ENCODE data around the gene SOWAHA. TPM values are rescaled to one million over a fixed set of nuclear protein-coding genes. Genes with fewer than 3 reads are reported as not detected.

SOWAHA gene
- polyA plus RNA-seq, 2 of the 4 experiments (the other 2 are of a cell fraction), result 0.06 to 0.10 TPM

DNA sequence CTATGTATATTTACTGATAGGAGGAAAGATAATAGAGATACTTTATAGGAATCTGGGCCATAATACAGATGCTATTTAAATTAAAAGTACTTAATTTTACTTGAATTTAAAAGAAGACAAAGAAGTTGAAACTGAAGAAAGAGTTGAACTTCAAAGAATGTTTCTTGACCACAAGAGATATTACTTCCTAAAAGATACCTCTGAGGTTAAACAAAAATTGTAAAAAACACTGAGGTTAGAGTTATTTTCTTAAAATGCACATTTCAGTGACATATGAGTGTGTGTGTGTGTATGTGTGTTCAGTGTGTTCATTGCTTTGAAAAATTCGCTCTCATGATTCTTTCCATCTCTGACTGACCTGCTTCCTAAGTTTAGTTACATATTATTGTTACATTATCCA, 32.5 kb upstream of the SOWAHA start (continued):
- TF ChIP-seq REST (IDR thresholded peaks at IDR 0.05) (no peak), FOSB (CRISPR knock-in tag; IDR thresholded peaks at IDR 0.05) (no peak), MYC (IDR thresholded peaks at IDR 0.05; ENCODE audit: borderline replicate concordance, low read length) (no peak), ESRRA (IDR thresholded peaks at IDR 0.05; ENCODE audit: borderline replicate concordance, low read length) (no peak), BCL3 (IDR thresholded peaks at IDR 0.05) (no peak)

GRCh38 chr5:132781029-132781428, 32.1 kb upstream of the SOWAHA start:
- Histone ChIP-seq H3K4me2 (no peak overlapping the region), H3K4me1 (peaks cover 1% of the 10 kb centered on the region), H3K4me3 (no peak overlapping the region), H3K27ac (no peak overlapping the region), H3K9me3 (no peaks in the 10 kb centered on the region)
- DNase-seq (ENCODE audit: low read depth in 1 of 2, low spot score in 1 of 2) (no peak), ATAC-seq (no peak), FAIRE-seq (no peak)
- ChIA-PET CTCF (interaction anchor here (0.8 to 1.0 kb wide), 2 partner anchors 9 to 49 kb away, joined by 3 read pairs; partner anchors contain the start of gene SHROOM1), POLR2A (no interaction called here)
- WGBS (ENCODE audit: missing lambda C conversion rate), result 72% methylated on average over 4 of the region's 4 CpGs
- TF ChIP-seq POLR2AphosphoS2 (conservative IDR thresholded peaks at IDR 0.05; ENCODE audit: low read length) (no peak), ATOH8 (CRISPR knock-in tag; IDR thresholded peaks at IDR 0.05; ENCODE audit: low read depth) (no peak), FOSB (CRISPR knock-in tag; IDR thresholded peaks at IDR 0.05) (no peak), HDAC2 (IDR thresholded peaks at IDR 0.05) (no peak), TFCP2L1 (CRISPR knock-in tag; IDR thresholded peaks at IDR 0.05) (no peak), MAZ (IDR thresholded peaks at IDR 0.05; ENCODE audit: borderline replicate concordance, low read depth, low read length) (no peak), MYC (IDR thresholded peaks at IDR 0.05; ENCODE audit: borderline replicate concordance, low read length) (no peak), EHMT2 (IDR thresholded peaks at IDR 0.05; ENCODE audit: low read depth) (no peak), FOSL2 (IDR thresholded peaks at IDR 0.05) (no peak), FOSL2 (CRISPR knock-in tag; IDR thresholded peaks at IDR 0.05) (no peak), MAFK (IDR thresholded peaks at IDR 0.05; ENCODE audit: partially characterized antibody) (no peak)

GRCh38 chr5:132782101-132782500, 31.0 kb upstream of the SOWAHA start:
- H3K9me3 ChIP-seq, result no peaks in the 10 kb centered on the region
- no peak overlapping the region for H3K4me3 ChIP-seq
- POLR2A ChIA-PET, result no interaction called here
- no peak for FAIRE-seq
- WGBS (ENCODE audit: missing lambda C conversion rate), result 54% methylated on average over 4 of the region's 4 CpGs
- no peak for ATAC-seq
- no peak overlapping the region for H3K4me2 ChIP-seq
- H3K27ac ChIP-seq, result no peak overlapping the region
- DNase-seq (ENCODE audit: low read depth in 1 of 2, low spot score in 1 of 2), result no peak
- H3K4me1 ChIP-seq, result no peaks in the 10 kb centered on the region
- CTCF ChIA-PET, result interaction anchor here (0.9 to 1.3 kb wide), 2 partner anchors 33 to 35 kb away, joined by 3 to 5 read pairs; partner anchors contain the start of gene CCNI2
- TF ChIP-seq USF2 (IDR thresholded peaks at IDR 0.05) (no peak), TFCP2L1 (CRISPR knock-in tag; IDR thresholded peaks at IDR 0.05) (no peak), TP53 (CRISPR knock-in tag; IDR thresholded peaks at IDR 0.05) (no peak), FOSB (CRISPR knock-in tag; IDR thresholded peaks at IDR 0.05) (no peak), SMC3 (IDR thresholded peaks at IDR 0.05) (no peak), HDAC2 (IDR thresholded peaks at IDR 0.05) (no peak), RNF2 (IDR thresholded peaks at IDR 0.05; ENCODE audit: borderline replicate concordance, low read depth) (no peak), FOXS1 (CRISPR knock-in tag; IDR thresholded peaks at IDR 0.05) (no peak), RAD21 (conservative IDR thresholded peaks at IDR 0.05 in 1 of 2, IDR thresholded peaks at IDR 0.05 in 1 of 2) (no peak), RARB (CRISPR knock-in tag; IDR thresholded peaks at IDR 0.05) (no peak), EP300 (IDR thresholded peaks at IDR 0.05) (no peak), REST (IDR thresholded peaks at IDR 0.05) (no peak)
- TF ChIP-seq, protein P1, sequence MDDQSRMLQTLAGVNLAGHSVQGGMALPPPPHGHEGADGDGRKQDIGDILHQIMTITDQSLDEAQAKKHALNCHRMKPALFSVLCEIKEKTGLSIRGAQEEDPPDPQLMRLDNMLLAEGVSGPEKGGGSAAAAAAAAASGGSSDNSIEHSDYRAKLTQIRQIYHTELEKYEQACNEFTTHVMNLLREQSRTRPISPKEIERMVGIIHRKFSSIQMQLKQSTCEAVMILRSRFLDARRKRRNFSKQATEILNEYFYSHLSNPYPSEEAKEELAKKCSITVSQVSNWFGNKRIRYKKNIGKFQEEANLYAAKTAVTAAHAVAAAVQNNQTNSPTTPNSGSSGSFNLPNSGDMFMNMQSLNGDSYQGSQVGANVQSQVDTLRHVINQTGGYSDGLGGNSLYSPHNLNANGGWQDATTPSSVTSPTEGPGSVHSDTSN (IDR thresholded peaks at IDR 0.05), result no peak
